ENCODE measurements around the gene DPP6. TPM values are rescaled to one million over a fixed set of nuclear protein-coding genes. Genes with fewer than 3 reads are reported as not detected.

The DPP6 gene
- total RNA-seq, 1 donor from 2014 or later, result not detected

- no peak for DNase-seq (ENCODE audit: low spot score)
Observed at GRCh38 chr7:154767142-154767541, 714.9 kb downstream of the DPP6 start.

GRCh38 chr7:154767821-154768415 lies 715.7 kb downstream of the DPP6 start:
- DNase-seq (ENCODE audit: low spot score), result no peak

- DNase-seq (ENCODE audit: low spot score), result no peak
Observed at GRCh38 chr7:154769001-154769400, 716.8 kb downstream of the DPP6 start.

- no peak for DNase-seq (ENCODE audit: low spot score)
Observed at GRCh38 chr7:154769527-154769926, 717.3 kb downstream of the DPP6 start.

- no peak for DNase-seq (ENCODE audit: low spot score)
Observed at GRCh38 chr7:154770361-154770760, 718.2 kb downstream of the DPP6 start.

GRCh38 chr7:154770962-154771361 lies 718.8 kb downstream of the DPP6 start:
- no peak for DNase-seq (ENCODE audit: low spot score)

GRCh38 chr7:154774303-154774969 lies 722.2 kb downstream of the DPP6 start:
- no peak for DNase-seq (ENCODE audit: low spot score)

- DNase-seq (ENCODE audit: low spot score), result no peak
Observed at GRCh38 chr7:154775681-154776080, 723.5 kb downstream of the DPP6 start.

- no peak for DNase-seq (ENCODE audit: low spot score)
Observed at GRCh38 chr7:154776350-154776749, 724.2 kb downstream of the DPP6 start.

- DNase-seq (ENCODE audit: low spot score), result no peak
Observed at GRCh38 chr7:154777023-154777422, 724.8 kb downstream of the DPP6 start.

- no peak for DNase-seq (ENCODE audit: low spot score)
Observed at GRCh38 chr7:154777489-154777888, 725.3 kb downstream of the DPP6 start.

- DNase-seq (ENCODE audit: low spot score), result no peak
Observed at GRCh38 chr7:154777908-154778307, 725.7 kb downstream of the DPP6 start.

- no peak for DNase-seq (ENCODE audit: low spot score)
Observed at GRCh38 chr7:154781369-154782303, 729.4 kb downstream of the DPP6 start.

GRCh38 chr7:154783281-154783909 lies 731.2 kb downstream of the DPP6 start:
- DNase-seq (ENCODE audit: low spot score), result no peak

- DNase-seq (ENCODE audit: low spot score), result no peak
Observed at GRCh38 chr7:154785898-154786297, 733.7 kb downstream of the DPP6 start.

GRCh38 chr7:154789404-154789803 lies 737.2 kb downstream of the DPP6 start:
- no peak for DNase-seq (ENCODE audit: low spot score)

GRCh38 chr7:154791611-154792010 lies 739.4 kb downstream of the DPP6 start:
- no peak for DNase-seq (ENCODE audit: low spot score)

- DNase-seq (ENCODE audit: low spot score), result no peak
Observed at GRCh38 chr7:154792436-154793055, 740.3 kb downstream of the DPP6 start.

GRCh38 chr7:154794147-154794780 lies 742.1 kb downstream of the DPP6 start:
- no peak for DNase-seq (ENCODE audit: low spot score)

GRCh38 chr7:154795014-154795413 lies 742.8 kb downstream of the DPP6 start:
- DNase-seq (ENCODE audit: low spot score), result no peak

GRCh38 chr7:154795437-154795836 lies 743.2 kb downstream of the DPP6 start:
- no peak for DNase-seq (ENCODE audit: low spot score)

Measured in ureter (tissue), 1 donor.